Measurements from ENCODE around the gene WNK3.

WNK3 gene

DNA sequence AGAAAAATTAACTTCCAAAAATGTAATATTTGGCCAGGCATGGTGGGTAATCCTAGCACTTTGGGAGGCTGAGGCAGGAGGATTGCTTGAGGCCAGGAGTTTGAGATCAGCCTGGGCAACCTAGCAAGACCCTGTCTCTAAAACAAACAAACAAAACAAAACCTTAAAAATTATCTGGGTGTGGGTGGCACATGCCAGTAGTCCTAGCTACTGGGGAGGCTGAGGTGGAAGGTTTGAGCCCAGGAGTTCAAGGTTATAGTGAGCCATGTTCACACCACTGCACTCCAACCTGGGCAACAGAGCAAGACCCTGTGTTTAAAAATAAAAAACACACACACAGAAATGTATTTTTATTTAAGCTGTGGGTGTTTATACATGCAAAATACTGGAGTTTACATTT is 186.8 kb downstream of the WNK3 start:
- DNase-seq (ENCODE audit: low read depth in 2 of 2) = no peak

DNA sequence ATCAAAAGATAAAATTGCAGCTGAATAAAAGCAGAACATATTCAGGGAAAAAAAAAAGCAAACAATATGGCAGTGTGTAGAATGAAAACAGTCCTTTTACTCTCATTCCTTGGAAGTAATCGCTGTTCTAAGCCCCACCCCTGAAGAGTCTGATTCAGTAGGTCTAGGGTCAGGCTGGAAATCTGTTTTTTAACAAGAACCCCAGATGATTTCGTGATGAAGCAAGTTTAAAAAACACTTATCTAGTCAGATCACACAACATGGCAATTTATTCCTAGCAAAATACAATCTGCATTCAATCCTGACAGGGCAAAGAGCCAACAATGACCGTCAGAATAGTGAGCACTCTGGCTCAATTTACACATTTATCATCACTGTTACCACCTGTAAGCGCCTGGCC is 190.9 kb downstream of the WNK3 start:
- no peak for DNase-seq (ENCODE audit: low read depth in 2 of 2)

DNA sequence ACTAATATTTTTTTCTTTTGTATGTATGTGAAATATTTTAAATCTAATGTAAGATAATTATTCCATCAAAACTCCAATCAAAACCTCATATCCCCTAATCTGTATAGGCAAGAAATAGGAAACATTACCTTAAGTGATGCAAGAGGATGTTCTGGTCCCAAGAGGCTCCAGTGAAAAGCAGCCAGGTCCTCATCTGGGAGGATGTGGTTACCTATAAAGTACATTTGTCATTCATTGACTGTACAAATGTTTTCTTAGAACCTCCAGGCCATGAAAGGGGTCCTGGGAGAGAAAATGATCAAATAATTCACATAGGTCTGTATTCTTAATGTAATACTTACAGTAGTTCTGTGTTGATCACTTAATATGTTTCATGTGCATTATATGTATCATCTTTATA is 200.3 kb downstream of the WNK3 start:
- no peak for DNase-seq (ENCODE audit: low read depth in 2 of 2)

Measured in stimulated activated CD8-positive, alpha-beta memory T cell treated with anti-CD3 and anti-CD28 coated beads, Interleukin-7, amount 100 ng/mL, for 1 hour (primary cell).